K562 (cell line): Measurements from ENCODE around the gene ABCA1. TPM values are rescaled to one million over a fixed set of nuclear protein-coding genes. Genes with fewer than 3 reads are reported as not detected.
A peak's percentile ranks its signal among the peaks of the same experiment; 100 is the strongest.

Experiments used
- ARID2 ChIP-seq: fragments of 450-650 bp; IDR thresholded peaks from 2 replicates; pipeline ENCODE4 v1.6.1; 2017; ENCODE audit warnings: antibody characterized with exemption, mild to moderate bottlenecking
- BRF1 ChIP-seq: IDR thresholded peaks from 3 replicates; pipeline ENCODE4 v1.6.1; 2011; ENCODE audit warnings: borderline replicate concordance, mild to moderate bottlenecking; ENCODE audit not compliant: insufficient read length; ENCODE audit errors: extremely low read depth
- DACH1 ChIP-seq: fragments of 450-650 bp; IDR thresholded peaks from 2 replicates; pipeline ENCODE4 v1.6.1; 2018; ENCODE audit not compliant: partially characterized antibody
- E2F5 ChIP-seq: sonication (generic); formaldehyde crosslinking; IDR thresholded peaks from 2 replicates; pipeline ENCODE4 v1.8.0; 2022; ENCODE audit warnings: mild to moderate bottlenecking, missing genetic modification reagents
- GATAD2A ChIP-seq: fragments of 450-650 bp; IDR thresholded peaks from 2 replicates; pipeline ENCODE4 v1.6.1; 2017
- PKNOX1 ChIP-seq: fragments of 450-650 bp; IDR thresholded peaks from 2 replicates; pipeline ENCODE4 v1.6.1; 2016
- POU5F1 ChIP-seq: fragments of 150-350 bp; IDR thresholded peaks from 2 replicates; pipeline ENCODE4 v1.6.1; 2014; ENCODE audit warnings: borderline replicate concordance, low read length, low read depth, mild to moderate bottlenecking; ENCODE audit not compliant: partially characterized antibody
- SREBF2 ChIP-seq: sonication (generic); formaldehyde crosslinking; IDR thresholded peaks from 2 replicates; pipeline ENCODE4 v1.4.0; 2020; ENCODE audit warnings: mild to moderate bottlenecking, missing genetic modification reagents
- polyA plus RNA-seq, 8 experiments: library from polyadenylated mRNA; depleted of rRNA in 4 of 8; stranded (reverse) in 5 of 8; unstranded in 3 of 8; fragments of >200 nt; fragmentation: Nextera tagmentation in 2 of 8; fragmentation: Illumina TruSeq in 1 of 8; extraction: Ambion mirVana in 2 of 8; extraction: Trizol in 1 of 8; gene quantifications; 2 replicates each; pipeline versions ENCODE4 v1.2.1 to v1.2.3, GENCODE V29; 2011 to 2014; ENCODE audit warnings: inconsistent platforms in 1 of 8, missing spikeins in 1 of 8
- total RNA-seq, 7 experiments: library from RNA; depleted of rRNA in 6 of 7; stranded (reverse); fragments of >200 nt in 6 of 7; fragmentation: Illumina TruSeq in 2 of 7; extraction: Trizol in 2 of 7; gene quantifications; 2 replicates each; pipeline versions ENCODE4 v1.2.1 to v1.2.3, GENCODE V29; 2011 to 2021; ENCODE audit warnings: low replicate concordance in 1 of 7
- TF ChIP-seq, protein P1 (sequence below): sonication (generic); formaldehyde crosslinking; IDR thresholded peaks from 2 replicates; pipeline ENCODE4 v1.8.0; 2022; ENCODE audit warnings: mild to moderate bottlenecking, missing genetic modification reagents
- TF ChIP-seq, protein P2 (sequence below): sonication (generic); formaldehyde crosslinking; IDR thresholded peaks from 2 replicates; pipeline ENCODE4 v1.9.0; 2022; ENCODE audit warnings: mild to moderate bottlenecking, missing genetic modification reagents

Gene ABCA1
- total and polyA plus RNA-seq, 9 of the 15 experiments (the other 6 are each of a cell fraction or from before 2014, with no cell fraction given), result under 0.01 to 0.18 (median 0.02) TPM; not detected in 5

DNA sequence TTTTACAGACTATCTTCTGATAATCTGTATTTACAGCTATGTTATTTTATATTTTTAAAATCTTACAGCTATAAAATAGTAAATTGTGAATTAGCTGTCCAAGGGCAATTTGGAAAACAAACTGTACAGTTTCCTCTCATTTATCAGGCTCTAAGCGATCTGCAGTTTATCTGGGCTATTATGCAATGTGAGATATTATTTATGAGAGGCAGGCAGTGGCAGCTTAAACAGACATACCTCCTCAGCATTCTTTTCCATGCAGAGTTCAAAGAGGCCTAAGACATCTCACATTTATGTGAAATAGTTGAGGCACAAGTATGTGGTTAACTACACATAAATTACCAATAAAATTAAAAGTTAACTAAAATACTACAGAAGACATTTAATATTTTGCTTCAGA, 153.8 kb downstream of the ABCA1 start (continued):
- TF ChIP-seq, protein P1, sequence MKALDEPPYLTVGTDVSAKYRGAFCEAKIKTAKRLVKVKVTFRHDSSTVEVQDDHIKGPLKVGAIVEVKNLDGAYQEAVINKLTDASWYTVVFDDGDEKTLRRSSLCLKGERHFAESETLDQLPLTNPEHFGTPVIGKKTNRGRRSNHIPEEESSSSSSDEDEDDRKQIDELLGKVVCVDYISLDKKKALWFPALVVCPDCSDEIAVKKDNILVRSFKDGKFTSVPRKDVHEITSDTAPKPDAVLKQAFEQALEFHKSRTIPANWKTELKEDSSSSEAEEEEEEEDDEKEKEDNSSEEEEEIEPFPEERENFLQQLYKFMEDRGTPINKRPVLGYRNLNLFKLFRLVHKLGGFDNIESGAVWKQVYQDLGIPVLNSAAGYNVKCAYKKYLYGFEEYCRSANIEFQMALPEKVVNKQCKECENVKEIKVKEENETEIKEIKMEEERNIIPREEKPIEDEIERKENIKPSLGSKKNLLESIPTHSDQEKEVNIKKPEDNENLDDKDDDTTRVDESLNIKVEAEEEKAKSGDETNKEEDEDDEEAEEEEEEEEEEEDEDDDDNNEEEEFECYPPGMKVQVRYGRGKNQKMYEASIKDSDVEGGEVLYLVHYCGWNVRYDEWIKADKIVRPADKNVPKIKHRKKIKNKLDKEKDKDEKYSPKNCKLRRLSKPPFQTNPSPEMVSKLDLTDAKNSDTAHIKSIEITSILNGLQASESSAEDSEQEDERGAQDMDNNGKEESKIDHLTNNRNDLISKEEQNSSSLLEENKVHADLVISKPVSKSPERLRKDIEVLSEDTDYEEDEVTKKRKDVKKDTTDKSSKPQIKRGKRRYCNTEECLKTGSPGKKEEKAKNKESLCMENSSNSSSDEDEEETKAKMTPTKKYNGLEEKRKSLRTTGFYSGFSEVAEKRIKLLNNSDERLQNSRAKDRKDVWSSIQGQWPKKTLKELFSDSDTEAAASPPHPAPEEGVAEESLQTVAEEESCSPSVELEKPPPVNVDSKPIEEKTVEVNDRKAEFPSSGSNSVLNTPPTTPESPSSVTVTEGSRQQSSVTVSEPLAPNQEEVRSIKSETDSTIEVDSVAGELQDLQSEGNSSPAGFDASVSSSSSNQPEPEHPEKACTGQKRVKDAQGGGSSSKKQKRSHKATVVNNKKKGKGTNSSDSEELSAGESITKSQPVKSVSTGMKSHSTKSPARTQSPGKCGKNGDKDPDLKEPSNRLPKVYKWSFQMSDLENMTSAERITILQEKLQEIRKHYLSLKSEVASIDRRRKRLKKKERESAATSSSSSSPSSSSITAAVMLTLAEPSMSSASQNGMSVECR (CRISPR knock-in tag), result no peak
- no peak for TF ChIP-seq ARID2
- no peak for TF ChIP-seq BRF1
- TF ChIP-seq POU5F1, result no peak
- TF ChIP-seq GATAD2A, result no peak
- TF ChIP-seq, protein P2, sequence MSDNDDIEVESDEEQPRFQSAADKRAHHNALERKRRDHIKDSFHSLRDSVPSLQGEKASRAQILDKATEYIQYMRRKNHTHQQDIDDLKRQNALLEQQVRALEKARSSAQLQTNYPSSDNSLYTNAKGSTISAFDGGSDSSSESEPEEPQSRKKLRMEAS, result no peak
- TF ChIP-seq E2F5 (CRISPR knock-in tag), result no peak
- TF ChIP-seq PKNOX1, result peak; percentile 52; the same call in 1 of the 2 replicates
- no peak for TF ChIP-seq DACH1
- no peak for TF ChIP-seq SREBF2 (CRISPR knock-in tag)
